Gastrocnemius medialis (tissue), 4 donors: ENCODE data around the gene PTGDR2. TPM values are rescaled to one million over a fixed set of nuclear protein-coding genes. Genes with fewer than 3 reads are reported as not detected.
A peak's percentile ranks its signal among the peaks of the same experiment; 100 is the strongest.

ENCODE experiments used
- ATAC-seq, 2 donors: fragments of 150-250 bp; one replicate each; pipeline ENCODE4 v1.9.1; 2016
- DNase-seq, 2 donors: peaks; one replicate each; pipeline ENCODE4 v3.0.0-alpha.2; 2019
- H3K27ac ChIP-seq, 4 donors: fragments of 200-600 bp; sonication (generic); 1 replicate in 1 of 4; 2 replicates in 3 of 4; pipeline ENCODE4 v1.5.1; 2016 to 2018; ENCODE audit warnings: mild to moderate bottlenecking in 2 of 4, moderate library complexity in 1 of 4
- H3K27me3 ChIP-seq, 3 donors: fragments of 200-600 bp; sonication (generic) in 2 of 3; 1 replicate in 1 of 3; 2 replicates in 2 of 3; pipeline versions ENCODE4 v1.5.1 to v1.6.0; 2016 to 2019; ENCODE audit warnings: mild to moderate bottlenecking in 1 of 3, moderate library complexity in 1 of 3
- H3K36me3 ChIP-seq, 2 donors: fragments of 200-600 bp; sonication (generic) in 1 of 2; one replicate each; pipeline ENCODE4 v1.5.1; 2017 to 2018
- H3K4me1 ChIP-seq, 2 donors: fragments of 200-600 bp; sonication (generic) in 1 of 2; one replicate each; pipeline ENCODE4 v1.5.1; 2016 to 2017; ENCODE audit warnings: mild to moderate bottlenecking in 2 of 2
- H3K4me3 ChIP-seq, 4 donors: fragments of 200-600 bp; sonication (generic) in 3 of 4; 1 replicate in 1 of 4; 2 replicates in 3 of 4; pipeline ENCODE4 v1.5.1; 2016 to 2019; ENCODE audit warnings: mild to moderate bottlenecking in 2 of 4
- H3K9me3 ChIP-seq, 3 donors: fragments of 200-600 bp; sonication (generic) in 2 of 3; 1 replicate in 1 of 3; 2 replicates in 2 of 3; pipeline ENCODE4 v1.5.1; 2016 to 2019
- CTCF ChIP-seq, 5 experiments: fragments of 450-650 bp in 3 of 5; fragments of 200-600 bp in 2 of 5; sonication (generic) in 2 of 5; IDR thresholded peaks in 4 of 5; conservative IDR thresholded peaks in 1 of 5; 1 replicate in 4 of 5; 2 replicates in 1 of 5; pipeline ENCODE4 v1.5.1; 2016 to 2019; ENCODE audit warnings: antibody characterized with exemption in 5 of 5, mild to moderate bottlenecking in 3 of 5, moderate library complexity in 3 of 5
- POLR2A ChIP-seq, 2 donors: fragments of 450-650 bp; IDR thresholded peaks; one replicate each; pipeline ENCODE4 v1.6.1; 2017; ENCODE audit warnings: antibody characterized with exemption in 2 of 2, mild to moderate bottlenecking in 2 of 2, moderate library complexity in 2 of 2
- in situ Hi-C, 4 donors: fragments of 200-750 bp; cut with MboI; loops; one replicate each; pipeline versions ENCODE4 v1.15.0 to v1.8.0; 2017; ENCODE audit warnings: low sequenced_read_pairs in 4 of 4
- intact Hi-C: fragments of 100-400 bp; cut with DNase I; formaldehyde crosslinking; loops from one replicate; pipeline ENCODE4 v1.15.1; 2023; ENCODE audit warnings: low total_unique reads
- total RNA-seq, 4 donors: library from RNA; depleted of rRNA; stranded (reverse); fragments of >200 nt; gene quantifications; one replicate each; pipeline versions ENCODE4 v1.1.0 to v1.2.3, GENCODE V29; 2016

PTGDR2 gene
- total RNA-seq, 4 donors from 2014 or later, result 0.40 to 4.3 (median 1.3) TPM

- intact Hi-C loops, result loop anchor here (1.0 kb wide), 1 partner anchor 69 kb away; no protein-coding TSS in a partner anchor
- H3K4me1 ChIP-seq, result peaks cover 8 to 16% of the 10 kb centered on the region in 2 donors
- peak overlapping the region in 1 of 4 donors; percentile 23 for H3K27ac ChIP-seq
- TF ChIP-seq CTCF (IDR thresholded peaks at IDR 0.05 in 4 of 5, conservative IDR thresholded peaks at IDR 0.05 in 1 of 5) (no peak), POLR2A (IDR thresholded peaks at IDR 0.05) (no peak)
- in situ Hi-C loops, result loop anchor here in 3 of 4 donors (5.0 to 25.0 kb wide), 3 partner anchors 63 to 262 kb away; partner anchors contain the start of gene VPS37C (in 1 of the 3)
- ATAC-seq, result no peak
- H3K4me3 ChIP-seq, result no peak overlapping the region
- no peaks in the 10 kb centered on the region for H3K27me3 ChIP-seq
- DNase-seq, result no peak
- no peaks in the 10 kb centered on the region for H3K9me3 ChIP-seq
- H3K36me3 ChIP-seq, result peaks cover 4 to 82% of the 10 kb centered on the region in 2 donors
These were observed 44.2 kb upstream of the PTGDR2 start for GRCh38 chr11:60899977-60900376.

- Histone ChIP-seq H3K4me1 (peaks cover under 1 to 10% of the 10 kb centered on the region in 2 donors), H3K4me3 (no peak overlapping the region), H3K27ac (peak overlapping the region; percentile 0 to 59 (median 52)), H3K27me3 (no peaks in the 10 kb centered on the region), H3K36me3 (peaks cover 4 to 89% of the 10 kb centered on the region in 2 donors), H3K9me3 (no peaks in the 10 kb centered on the region)
- peak; percentile 78 to 96 for ATAC-seq
- DNase-seq, result peak in 1 of 2 donors; percentile 49
- TF ChIP-seq POLR2A (IDR thresholded peaks at IDR 0.05) (no peak), CTCF (IDR thresholded peaks at IDR 0.05 in 4 of 5, conservative IDR thresholded peaks at IDR 0.05 in 1 of 5) (peak; percentile 82 to 97 (median 92))
- in situ Hi-C loops, result loop anchor here in 3 of 4 donors (5.0 kb wide), 2 partner anchors 62 to 67 kb away; no protein-coding TSS in a partner anchor
- intact Hi-C loops, result loop anchor here (1.0 kb wide), 1 partner anchor 68 kb away; no protein-coding TSS in a partner anchor
These were observed 43.5 kb upstream of the PTGDR2 start for GRCh38 chr11:60899046-60899936.

GRCh38 chr11:60897496-60897895 lies 41.7 kb upstream of the PTGDR2 start:
- peaks cover 0 to 5% of the 10 kb centered on the region in 2 donors for H3K4me1 ChIP-seq
- no peaks in the 10 kb centered on the region for H3K27me3 ChIP-seq
- no peak overlapping the region for H3K4me3 ChIP-seq
- H3K9me3 ChIP-seq, result no peaks in the 10 kb centered on the region
- TF ChIP-seq POLR2A (IDR thresholded peaks at IDR 0.05), result no peak
- TF ChIP-seq CTCF (IDR thresholded peaks at IDR 0.05 in 4 of 5, conservative IDR thresholded peaks at IDR 0.05 in 1 of 5), result no peak
- in situ Hi-C loops (loop anchor here in 3 of 4 donors (5.0 kb wide), 2 partner anchors 60 to 65 kb away; no protein-coding TSS in a partner anchor), intact Hi-C loops (no loop called here)
- H3K36me3 ChIP-seq, result peaks cover 4 to 98% of the 10 kb centered on the region in 2 donors
- no peak overlapping the region for H3K27ac ChIP-seq
- ATAC-seq (no peak), DNase-seq (no peak)

- intact Hi-C loops, result no loop called here
- ATAC-seq (no peak), DNase-seq (no peak)
- TF ChIP-seq POLR2A (IDR thresholded peaks at IDR 0.05), result no peak
- TF ChIP-seq CTCF (IDR thresholded peaks at IDR 0.05 in 4 of 5, conservative IDR thresholded peaks at IDR 0.05 in 1 of 5), result no peak
- Histone ChIP-seq H3K27me3 (no peaks in the 10 kb centered on the region), H3K4me1 (peaks cover 0 to 1% of the 10 kb centered on the region in 2 donors), H3K36me3 (peaks cover 4 to 90% of the 10 kb centered on the region in 2 donors), H3K4me3 (no peak overlapping the region), H3K27ac (no peak overlapping the region), H3K9me3 (no peaks in the 10 kb centered on the region)
- in situ Hi-C loops, result loop anchor here in 3 of 4 donors (5.0 kb wide), 2 partner anchors 58 to 63 kb away; no protein-coding TSS in a partner anchor
These were observed 39.9 kb upstream of the PTGDR2 start for GRCh38 chr11:60895687-60896086.
